Loucy (cell line): ENCODE measurements around the gene PFAS.

Experiments used
- CTCF ChIP-seq: fragments of 200-600 bp; sonication (generic); conservative IDR thresholded peaks from 2 replicates; pipeline ENCODE4 v1.5.1; 2014; ENCODE audit warnings: mild to moderate bottlenecking, antibody characterized with exemption, low read length
- EZH2phosphoT487 ChIP-seq: fragments of 200-600 bp; IDR thresholded peaks from 2 replicates; pipeline ENCODE4 v1.6.1; 2018; ENCODE audit warnings: antibody characterized with exemption, mild to moderate bottlenecking, moderate library complexity, borderline replicate concordance

GRCh38 chr17:8275421-8276290 lies 26.6 kb downstream of the PFAS start:
- no peak for TF ChIP-seq CTCF
- TF ChIP-seq EZH2phosphoT487, result no peak
